GM19372 (cell line): Measurements from ENCODE around the gene CTAGE8.
"Not testable (repeated sequence)": the region's sequence is repeated elsewhere in the genome, so short reads cannot be mapped to it uniquely, and the experiment has no call there.

Experiments
- ATAC-seq: cut with Tn5 transposase; IDR thresholded peaks from one replicate; pipeline ENCODE4 v1.9.1; 2021; ENCODE audit warnings: mild to moderate bottlenecking, low read depth, moderate library complexity; ENCODE audit not compliant: unreplicated experiment

The CTAGE8 gene

GRCh38 chr7:144262128-144262527 is 7.0 kb downstream of the CTAGE8 start:
- not testable (repeated sequence) for ATAC-seq

- ATAC-seq = not testable (repeated sequence)
Measured at GRCh38 chr7:144259067-144259466, 10.0 kb downstream of the CTAGE8 start.

- no peak for ATAC-seq
Measured at GRCh38 chr7:144256112-144256511, 13.0 kb downstream of the CTAGE8 start.

GRCh38 chr7:144255471-144255897 is 13.6 kb downstream of the CTAGE8 start:
- no peak for ATAC-seq

- not testable (repeated sequence) for ATAC-seq
Measured at GRCh38 chr7:144252307-144252706, 16.8 kb downstream of the CTAGE8 start.

- not testable (repeated sequence) for ATAC-seq
Measured at GRCh38 chr7:144247674-144248330, 21.3 kb downstream of the CTAGE8 start.

- not testable (repeated sequence) for ATAC-seq
Measured at GRCh38 chr7:144246967-144247366, 22.1 kb downstream of the CTAGE8 start.

GRCh38 chr7:144245372-144245771 is 23.7 kb downstream of the CTAGE8 start:
- not testable (repeated sequence) for ATAC-seq

- ATAC-seq = not testable (repeated sequence)
Measured at GRCh38 chr7:144239365-144239764, 29.7 kb downstream of the CTAGE8 start, which contains the start of gene OR2A42. Gene OR2A42 (minus strand): TSS chr7:144239605. CDS start chr7:144232843, 6,762 bp downstream.

- not testable (repeated sequence) for ATAC-seq
Measured at GRCh38 chr7:144238530-144239082, 30.5 kb downstream of the CTAGE8 start.

- ATAC-seq = not testable (repeated sequence)
Measured at GRCh38 chr7:144233039-144233438, 36.0 kb downstream of the CTAGE8 start.

GRCh38 chr7:144231027-144231426 is 38.1 kb downstream of the CTAGE8 start:
- ATAC-seq = not testable (repeated sequence)

- not testable (repeated sequence) for ATAC-seq
Measured at GRCh38 chr7:144228810-144229209, 40.3 kb downstream of the CTAGE8 start.

- ATAC-seq = not testable (repeated sequence)
Measured at GRCh38 chr7:144226866-144227265, 42.2 kb downstream of the CTAGE8 start.

- not testable (repeated sequence) for ATAC-seq
Measured at GRCh38 chr7:144223675-144224074, 45.4 kb downstream of the CTAGE8 start.

- not testable (repeated sequence) for ATAC-seq
Measured at GRCh38 chr7:144220531-144220930, 48.6 kb downstream of the CTAGE8 start.

GRCh38 chr7:144219149-144219548 is 49.9 kb downstream of the CTAGE8 start:
- ATAC-seq = not testable (repeated sequence)

- not testable (repeated sequence) for ATAC-seq
Measured at GRCh38 chr7:144218581-144218980, 50.5 kb downstream of the CTAGE8 start.

- not testable (repeated sequence) for ATAC-seq
Measured at GRCh38 chr7:144217200-144217599, 51.9 kb downstream of the CTAGE8 start.
